Neural progenitor cell (in vitro differentiated cells): Measurements from ENCODE around the gene ALDH1L1. TPM values are rescaled to one million over a fixed set of nuclear protein-coding genes. Genes with fewer than 3 reads are reported as not detected.

ENCODE experiments used
- DNase-seq: peaks from one replicate; pipeline ENCODE4 v3.0.0-alpha.2; 2016; ENCODE audit warnings: low spot score
- H2AFZ ChIP-seq: fragments of 200-600 bp; sonication (generic); replicated peaks from 2 replicates; pipeline ENCODE4 v1.6.1; 2016; ENCODE audit warnings: antibody characterized with exemption
- H3F3A ChIP-seq: fragments of 200-600 bp; sonication (generic); 2 replicates; pipeline ENCODE4 v1.6.1; 2016; ENCODE audit warnings: antibody characterized with exemption, low read depth
- H3K27ac ChIP-seq: fragments of 200-600 bp; sonication (generic); 2 replicates; pipeline ENCODE4 v1.5.1; 2016; ENCODE audit warnings: mild to moderate bottlenecking
- H3K27me3 ChIP-seq: fragments of 200-600 bp; sonication (generic); 2 replicates; pipeline ENCODE4 v1.6.1; 2016; ENCODE audit warnings: mild to moderate bottlenecking, moderate library complexity
- H3K36me3 ChIP-seq: fragments of 200-600 bp; sonication (generic); 2 replicates; pipeline ENCODE4 v1.5.1; 2016
- H3K4me1 ChIP-seq: fragments of 200-600 bp; sonication (generic); 2 replicates; pipeline ENCODE4 v1.6.1; 2016; ENCODE audit warnings: mixed run types
- H3K4me2 ChIP-seq: fragments of 200-600 bp; sonication (generic); 2 replicates; pipeline ENCODE4 v1.6.1; 2016
- H3K4me3 ChIP-seq: fragments of 200-600 bp; sonication (generic); 2 replicates; pipeline ENCODE4 v1.5.1; 2016
- H3K79me2 ChIP-seq: fragments of 200-600 bp; sonication (generic); 2 replicates; pipeline ENCODE4 v1.6.1; 2016; ENCODE audit warnings: low read depth
- H3K9ac ChIP-seq: fragments of 200-600 bp; sonication (generic); 2 replicates; pipeline ENCODE4 v1.6.1; 2016
- H3K9me3 ChIP-seq: fragments of 200-600 bp; sonication (generic); 2 replicates; pipeline ENCODE4 v1.5.1; 2016; ENCODE audit warnings: low read depth
- H4K20me1 ChIP-seq: fragments of 200-600 bp; sonication (generic); 2 replicates; pipeline ENCODE4 v1.6.1; 2016; ENCODE audit warnings: low read depth
- H3K27ac Mint-ChIP-seq: 3 replicates; pipeline ENCODE4 v1.8.0; 2021; ENCODE audit warnings: mixed read lengths
- H3K27me3 Mint-ChIP-seq: 2 replicates; pipeline ENCODE4 v1.8.0; 2022; ENCODE audit warnings: low read depth, mild to moderate bottlenecking, inconsistent platforms, moderate library complexity, mixed read lengths; ENCODE audit not compliant: insufficient read depth
- H3K36me3 Mint-ChIP-seq: 3 replicates; pipeline ENCODE4 v1.8.0; 2021; ENCODE audit warnings: mixed read lengths
- H3K4me1 Mint-ChIP-seq: 3 replicates; pipeline ENCODE4 v1.8.0; 2021; ENCODE audit warnings: mixed read lengths
- H3K4me3 Mint-ChIP-seq: 3 replicates; pipeline ENCODE4 v1.8.0; 2021; ENCODE audit warnings: mild to moderate bottlenecking, moderate library complexity, mixed read lengths
- H3K9me3 Mint-ChIP-seq: 3 replicates; pipeline ENCODE4 v1.8.0; 2020; ENCODE audit warnings: mixed read lengths
- EZH2 ChIP-seq: fragments of 200-600 bp; sonication (generic); IDR thresholded peaks from 2 replicates; pipeline ENCODE4 v1.6.1; 2017; ENCODE audit warnings: antibody characterized with exemption, mild to moderate bottlenecking, moderate library complexity
- EZH2phosphoT487 ChIP-seq: fragments of 200-600 bp; sonication (generic); IDR thresholded peaks from 2 replicates; pipeline ENCODE4 v1.6.1; 2017; ENCODE audit warnings: antibody characterized with exemption
- total RNA-seq: library from RNA; depleted of rRNA; stranded (reverse); fragments of >200 nt; gene quantifications from 2 replicates; pipeline ENCODE4 v1.2.3, GENCODE V29; 2015; ENCODE audit warnings: low replicate concordance
- TF ChIP-seq, protein P1 (sequence below): fragments of 200-600 bp; sonication (generic); IDR thresholded peaks from 2 replicates; pipeline ENCODE4 v1.5.1; 2017; ENCODE audit warnings: antibody characterized with exemption, mild to moderate bottlenecking

The ALDH1L1 gene
- total RNA-seq, 1 donor from 2014 or later, result 0.60 TPM

DNA sequence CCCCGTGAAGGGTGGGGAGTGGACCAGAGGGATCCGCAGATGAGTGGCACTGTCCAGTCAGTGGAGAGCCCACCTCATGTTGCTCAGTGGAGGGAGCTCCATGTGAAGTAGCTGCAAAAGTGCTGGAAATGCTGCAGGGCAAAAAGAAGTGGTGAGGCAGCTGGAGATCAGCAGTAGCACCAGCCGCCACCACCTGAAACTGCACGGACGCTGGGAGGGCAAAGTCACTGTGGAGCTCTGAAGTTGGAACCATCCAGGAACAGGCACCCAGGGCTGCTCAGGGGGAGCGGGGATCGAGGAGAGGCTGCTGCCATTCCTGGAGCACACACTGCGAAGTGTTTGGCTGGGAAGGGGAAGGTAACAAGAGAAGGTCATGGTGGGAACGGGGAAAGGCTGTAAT, 6.4 kb upstream of the ALDH1L1 start:
- Mint-ChIP-seq H3K9me3 (peaks cover 3% of the 10 kb centered on the region), H3K36me3 (no peaks in the 10 kb centered on the region), H3K4me3 (no peak overlapping the region), H3K27ac (no peak overlapping the region), H3K27me3 (peaks cover 15% of the 10 kb centered on the region), H3K4me1 (peaks cover 3% of the 10 kb centered on the region)
- DNase-seq, result no peak
- no peaks in the 10 kb centered on the region for H3K4me1 ChIP-seq
- no peaks in the 10 kb centered on the region for H3K79me2 ChIP-seq
- H4K20me1 ChIP-seq, result no peaks in the 10 kb centered on the region
- H3K9me3 ChIP-seq, result no peaks in the 10 kb centered on the region
- no peaks in the 10 kb centered on the region for H3F3A ChIP-seq
- TF ChIP-seq EZH2phosphoT487 (no peak), EZH2 (no peak)
- H3K9ac ChIP-seq, result no peak overlapping the region
- no peak overlapping the region for H2AFZ ChIP-seq
- no peak overlapping the region for H3K4me2 ChIP-seq
- H3K27ac ChIP-seq, result no peak overlapping the region
- H3K4me3 ChIP-seq, result no peak overlapping the region
- H3K36me3 ChIP-seq, result no peaks in the 10 kb centered on the region
- H3K27me3 ChIP-seq, result peaks cover 17% of the 10 kb centered on the region

DNA sequence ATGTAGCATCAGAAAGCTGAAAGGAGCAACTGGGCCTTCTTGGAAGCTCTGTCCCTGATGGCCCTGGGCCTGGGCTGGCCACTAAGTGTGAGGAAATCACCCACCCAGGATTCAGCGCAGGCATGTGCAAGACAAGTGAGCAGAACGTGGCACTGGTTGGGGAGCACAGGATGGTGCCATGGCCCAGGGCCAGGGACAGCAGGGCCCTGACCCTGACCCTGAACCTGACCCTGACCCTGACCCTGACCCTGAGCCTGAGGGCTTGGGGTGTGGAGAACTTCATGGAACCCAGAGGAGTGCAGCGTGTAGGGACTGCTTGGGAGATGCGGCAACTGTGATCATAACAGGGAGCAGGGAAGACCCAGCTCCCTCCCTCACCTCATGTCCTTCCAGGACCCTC, 5.9 kb upstream of the ALDH1L1 start:
- Histone ChIP-seq H3K4me2 (no peak overlapping the region), H3K4me3 (no peak overlapping the region), H3K9ac (no peak overlapping the region), H3K9me3 (no peaks in the 10 kb centered on the region), H3K27ac (no peak overlapping the region), H3K79me2 (no peaks in the 10 kb centered on the region), H3K4me1 (no peaks in the 10 kb centered on the region), H2AFZ (no peak overlapping the region), H4K20me1 (no peaks in the 10 kb centered on the region), H3K27me3 (peaks cover 22% of the 10 kb centered on the region), H3F3A (peaks cover 2% of the 10 kb centered on the region), H3K36me3 (no peaks in the 10 kb centered on the region)
- Mint-ChIP-seq H3K27ac (no peak overlapping the region), H3K27me3 (peaks cover 18% of the 10 kb centered on the region), H3K36me3 (no peaks in the 10 kb centered on the region), H3K4me3 (no peak overlapping the region), H3K9me3 (peaks cover 3% of the 10 kb centered on the region), H3K4me1 (peaks cover 4% of the 10 kb centered on the region)
- TF ChIP-seq, protein P1, sequence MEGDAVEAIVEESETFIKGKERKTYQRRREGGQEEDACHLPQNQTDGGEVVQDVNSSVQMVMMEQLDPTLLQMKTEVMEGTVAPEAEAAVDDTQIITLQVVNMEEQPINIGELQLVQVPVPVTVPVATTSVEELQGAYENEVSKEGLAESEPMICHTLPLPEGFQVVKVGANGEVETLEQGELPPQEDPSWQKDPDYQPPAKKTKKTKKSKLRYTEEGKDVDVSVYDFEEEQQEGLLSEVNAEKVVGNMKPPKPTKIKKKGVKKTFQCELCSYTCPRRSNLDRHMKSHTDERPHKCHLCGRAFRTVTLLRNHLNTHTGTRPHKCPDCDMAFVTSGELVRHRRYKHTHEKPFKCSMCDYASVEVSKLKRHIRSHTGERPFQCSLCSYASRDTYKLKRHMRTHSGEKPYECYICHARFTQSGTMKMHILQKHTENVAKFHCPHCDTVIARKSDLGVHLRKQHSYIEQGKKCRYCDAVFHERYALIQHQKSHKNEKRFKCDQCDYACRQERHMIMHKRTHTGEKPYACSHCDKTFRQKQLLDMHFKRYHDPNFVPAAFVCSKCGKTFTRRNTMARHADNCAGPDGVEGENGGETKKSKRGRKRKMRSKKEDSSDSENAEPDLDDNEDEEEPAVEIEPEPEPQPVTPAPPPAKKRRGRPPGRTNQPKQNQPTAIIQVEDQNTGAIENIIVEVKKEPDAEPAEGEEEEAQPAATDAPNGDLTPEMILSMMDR, result no peak
- TF ChIP-seq EZH2 (no peak), EZH2phosphoT487 (no peak)
- DNase-seq, result no peak

DNA sequence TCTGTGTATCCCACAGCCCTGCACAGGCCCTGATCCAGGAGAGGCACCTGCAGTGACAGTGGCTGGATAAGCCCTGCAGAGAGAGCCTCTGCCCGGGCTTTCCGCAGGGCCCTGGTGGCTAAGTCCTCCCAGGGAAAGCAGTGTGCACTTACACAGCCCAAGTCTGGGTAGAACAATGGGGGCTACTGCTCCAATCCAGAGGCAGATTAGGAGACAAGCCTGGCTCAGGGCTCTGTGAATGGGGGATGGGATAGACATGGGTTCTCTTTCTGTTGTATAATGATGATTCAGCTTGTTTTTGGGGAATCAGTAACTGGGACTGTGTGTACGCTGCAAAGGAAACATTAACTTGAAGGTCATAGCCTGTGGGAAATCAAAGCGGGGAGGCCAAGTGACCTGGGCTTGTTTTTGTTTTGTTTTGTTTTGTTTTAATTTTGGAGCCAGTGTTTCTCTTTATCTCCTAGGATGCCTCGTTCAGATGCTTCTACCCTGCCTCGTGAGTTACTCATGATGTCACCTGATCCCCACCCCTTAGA, 4.1 kb upstream of the ALDH1L1 start:
- H3K27ac Mint-ChIP-seq, result no peak overlapping the region
- Histone ChIP-seq H3K79me2 (no peaks in the 10 kb centered on the region), H3K9ac (no peak overlapping the region), H3K36me3 (no peaks in the 10 kb centered on the region), H2AFZ (peak overlapping the region; percentile 12), H3K4me2 (no peak overlapping the region), H3K4me3 (no peak overlapping the region), H3K27me3 (peaks cover 39% of the 10 kb centered on the region), H3K27ac (no peak overlapping the region), H3K9me3 (no peaks in the 10 kb centered on the region), H3K4me1 (peaks cover 2% of the 10 kb centered on the region), H3F3A (peaks cover 18% of the 10 kb centered on the region), H4K20me1 (no peaks in the 10 kb centered on the region)
- peaks cover 3% of the 10 kb centered on the region for H3K9me3 Mint-ChIP-seq
- peaks cover 28% of the 10 kb centered on the region for H3K27me3 Mint-ChIP-seq
- H3K4me1 Mint-ChIP-seq, result peaks cover 15% of the 10 kb centered on the region
- no peak overlapping the region for H3K4me3 Mint-ChIP-seq
- TF ChIP-seq EZH2phosphoT487, result no peak
- TF ChIP-seq, protein P1, result no peak
- TF ChIP-seq EZH2, result no peak
- no peaks in the 10 kb centered on the region for H3K36me3 Mint-ChIP-seq
- peak; percentile 63 for DNase-seq

DNA sequence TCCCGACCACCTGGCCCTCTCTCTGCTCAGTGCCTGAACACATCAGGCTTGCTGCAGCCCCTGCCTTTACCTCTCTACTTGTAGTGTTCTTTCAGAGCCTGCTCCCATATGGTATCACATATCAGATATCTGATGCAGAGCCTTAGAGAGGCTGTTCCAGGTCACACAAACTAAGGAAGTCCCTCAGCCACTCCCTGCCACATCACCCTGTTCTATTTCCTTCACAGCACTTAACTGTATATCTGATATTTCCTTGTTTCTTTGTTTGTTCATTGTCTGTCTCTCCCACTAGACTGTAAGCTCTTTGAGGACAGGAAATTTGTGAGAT, 976 bp upstream of the ALDH1L1 start:
- H2AFZ ChIP-seq, result peak overlapping the region; percentile 98
- H3K4me1 ChIP-seq, result peaks cover 4% of the 10 kb centered on the region
- H3K4me3 ChIP-seq, result no peak overlapping the region
- H3K79me2 ChIP-seq, result no peaks in the 10 kb centered on the region
- DNase-seq, result no peak
- Mint-ChIP-seq H3K27ac (peak overlapping the region; percentile 9), H3K36me3 (no peaks in the 10 kb centered on the region), H3K4me1 (peaks cover 19% of the 10 kb centered on the region), H3K4me3 (peak overlapping the region; percentile 88), H3K27me3 (peaks cover 24% of the 10 kb centered on the region), H3K9me3 (no peaks in the 10 kb centered on the region)
- H3K4me2 ChIP-seq, result peak overlapping the region; percentile 86
- H3K36me3 ChIP-seq, result no peaks in the 10 kb centered on the region
- H3K9ac ChIP-seq, result no peak overlapping the region
- TF ChIP-seq EZH2phosphoT487 (no peak), EZH2 (no peak)
- TF ChIP-seq, protein P1, result no peak
- no peaks in the 10 kb centered on the region for H4K20me1 ChIP-seq
- H3K27me3 ChIP-seq, result peaks cover 59% of the 10 kb centered on the region
- H3K27ac ChIP-seq, result no peak overlapping the region
- H3F3A ChIP-seq, result peaks cover 20% of the 10 kb centered on the region
- H3K9me3 ChIP-seq, result no peaks in the 10 kb centered on the region
